Right ventricle myocardium superior (tissue), 1 donor: ENCODE results near the gene TMEM145. TPM values are rescaled to one million over a fixed set of nuclear protein-coding genes. Genes with fewer than 3 reads are reported as not detected.

Experiments
- ATAC-seq: fragments of 200-7000 bp; cut with Tn5 transposase; one replicate; pipeline ENCODE4 v1.9.1; 2020; ENCODE audit warnings: mild to moderate bottlenecking; ENCODE audit not compliant: poor library complexity
- DNase-seq: peaks from one replicate; pipeline ENCODE4 v3.0.0-alpha.2; 2020
- intact Hi-C: fragments of 100-400 bp; cut with DNase I; formaldehyde crosslinking; loops from one replicate; pipeline ENCODE4 v1.11.2; 2022
- total RNA-seq: library from RNA; stranded (reverse); fragmentation: NEBNext Ultra II Directional; extraction: Animal tissue kit (Norgen Biotek cat#: 25700); gene quantifications from one replicate; pipeline ENCODE4 v1.2.1, GENCODE V29; 2021
- donor health status: DM: no; HTN: yes; CAD: no; lungs with severe emphysema.

TMEM145 gene
- total RNA-seq, 1 donor from 2014 or later = 0.11 TPM

DNA sequence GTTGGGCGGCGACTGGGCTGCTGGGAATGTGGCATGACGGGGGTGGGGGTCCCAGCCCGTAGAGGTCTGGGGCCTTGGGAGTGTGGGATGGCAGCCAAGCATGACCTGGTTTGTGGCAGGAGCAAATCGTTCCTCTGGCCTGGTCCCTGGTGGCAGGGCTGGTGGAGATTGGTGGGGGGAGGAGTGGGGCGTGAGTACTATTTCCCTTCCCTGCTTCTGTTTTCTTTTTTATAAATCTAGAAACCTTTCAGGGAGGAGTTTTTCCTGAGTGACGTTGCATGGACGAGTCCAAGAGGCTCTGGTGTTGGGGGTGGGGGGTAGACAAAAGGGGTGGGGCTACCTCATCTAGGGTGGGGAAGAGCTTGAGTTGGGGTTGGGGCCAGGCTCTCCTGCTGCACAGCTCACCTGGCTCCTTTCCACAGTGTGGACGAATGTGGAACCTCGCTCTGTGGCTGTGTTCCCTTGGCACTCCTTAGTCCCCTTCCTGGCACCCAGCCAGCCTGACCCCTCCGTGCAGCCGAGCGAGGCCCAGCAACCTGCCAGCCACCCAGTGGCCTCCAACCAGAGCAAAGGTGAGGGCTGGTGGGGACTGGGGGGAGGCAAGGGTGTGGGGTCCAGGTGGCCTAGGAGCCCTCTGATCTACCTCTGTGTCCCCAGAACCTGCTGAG, 26.6 kb upstream of the TMEM145 start:
- intact Hi-C loops = no loop called here
- DNase-seq = peak; percentile 64
- ATAC-seq = no peak

DNA sequence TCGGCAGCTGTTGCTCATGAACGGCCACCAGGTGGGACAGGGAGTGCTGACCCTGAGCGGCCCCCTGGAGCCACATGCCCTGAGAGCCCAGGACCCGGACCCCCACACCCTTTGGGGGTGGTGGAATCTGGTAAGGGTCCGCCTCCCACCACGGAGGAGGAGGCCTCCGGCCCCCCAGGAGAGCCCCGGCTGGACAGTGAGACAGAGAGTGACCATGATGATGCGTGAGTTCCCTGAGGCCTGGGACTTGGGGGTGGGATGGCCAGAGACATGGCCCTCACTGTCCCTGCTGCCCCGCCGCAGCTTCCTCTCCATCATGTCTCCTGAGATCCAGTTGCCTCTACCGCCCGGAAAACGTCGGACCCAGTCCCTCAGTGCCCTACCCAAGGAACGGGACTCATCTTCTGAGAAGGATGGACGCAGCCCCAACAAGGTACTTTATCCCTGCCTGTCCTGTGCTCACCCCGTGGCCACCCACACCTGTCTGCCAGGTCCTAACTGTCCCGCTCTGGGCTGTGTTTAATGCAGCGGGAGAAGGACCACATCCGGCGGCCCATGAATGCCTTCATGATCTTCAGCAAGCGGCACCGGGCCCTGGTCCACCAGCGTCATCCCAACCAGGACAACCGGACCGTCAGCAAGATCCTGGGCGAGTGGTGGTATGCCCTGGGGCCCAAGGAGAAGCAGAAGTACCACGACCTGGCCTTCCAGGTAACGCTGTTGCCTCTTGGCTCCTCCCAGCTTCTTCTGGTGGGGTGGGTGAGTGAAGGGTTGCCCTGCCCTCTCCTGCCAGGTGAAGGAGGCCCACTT, 25.9 kb upstream of the TMEM145 start:
- DNase-seq (peak; percentile 41), ATAC-seq (no peak)
- intact Hi-C loops = no loop called here

DNA sequence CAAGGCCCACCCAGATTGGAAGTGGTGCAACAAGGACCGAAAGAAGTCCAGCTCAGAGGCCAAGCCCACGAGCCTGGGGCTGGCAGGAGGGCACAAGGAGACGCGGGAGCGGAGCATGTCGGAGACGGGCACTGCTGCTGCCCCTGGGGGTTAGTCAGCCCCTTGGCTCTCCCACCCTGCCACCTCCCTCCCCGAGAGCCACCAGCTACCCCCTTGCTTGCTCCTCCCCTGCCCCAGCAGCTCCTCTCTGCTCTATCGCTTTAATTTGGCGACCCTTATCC, 25.3 kb upstream of the TMEM145 start:
- ATAC-seq (no peak), DNase-seq (no peak)
- intact Hi-C loops = no loop called here

DNA sequence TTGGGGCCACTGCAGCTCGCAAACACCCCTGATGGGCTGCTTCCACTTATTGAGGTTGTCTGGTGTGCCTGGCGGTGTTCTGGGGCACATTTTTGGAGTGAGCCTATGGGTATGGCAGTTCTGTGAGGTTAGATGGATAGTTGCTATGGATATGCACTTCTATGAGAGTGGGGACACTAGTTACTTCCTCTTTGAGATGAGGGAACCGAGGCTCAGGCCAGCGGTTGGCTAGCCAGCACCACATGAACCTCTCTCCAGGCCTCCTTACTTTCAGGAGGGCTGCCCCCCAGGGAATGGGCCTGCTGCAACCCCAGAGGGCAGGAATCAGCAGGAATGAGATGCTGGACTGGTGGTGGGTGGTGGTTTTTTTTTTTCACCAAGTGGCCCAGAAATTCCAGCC, 24.7 kb upstream of the TMEM145 start:
- DNase-seq (no peak), ATAC-seq (no peak)
- intact Hi-C loops = no loop called here

DNA sequence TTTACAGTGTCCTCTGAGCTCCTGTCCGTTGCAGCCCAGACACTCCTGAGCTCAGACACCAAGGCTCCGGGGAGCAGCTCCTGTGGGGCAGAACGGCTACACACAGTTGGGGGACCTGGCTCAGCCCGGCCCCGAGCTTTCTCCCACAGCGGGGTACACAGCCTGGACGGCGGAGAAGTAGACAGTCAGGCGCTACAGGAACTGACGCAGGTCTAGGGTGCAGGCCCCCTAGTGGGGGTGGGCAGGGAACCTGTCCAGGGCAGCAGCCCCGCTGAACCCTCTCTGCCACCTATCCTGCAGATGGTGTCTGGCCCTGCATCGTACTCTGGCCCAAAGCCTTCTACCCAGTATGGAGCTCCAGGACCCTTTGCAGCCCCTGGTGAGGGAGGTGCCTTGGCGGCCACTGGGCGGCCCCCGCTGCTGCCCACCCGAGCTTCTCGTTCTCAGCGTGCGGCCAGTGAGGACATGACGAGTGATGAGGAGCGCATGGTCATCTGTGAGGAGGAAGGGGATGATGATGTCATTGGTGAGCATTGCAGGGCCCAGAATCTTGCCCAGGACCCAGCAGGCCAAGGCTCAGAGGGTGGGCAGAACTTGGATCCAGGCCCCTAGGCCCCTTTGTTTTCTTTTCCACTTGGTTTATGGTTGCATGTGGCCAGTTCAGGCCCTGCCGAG, 24.1 kb upstream of the TMEM145 start:
- ATAC-seq (no peak), DNase-seq (no peak)
- intact Hi-C loops = no loop called here

DNA sequence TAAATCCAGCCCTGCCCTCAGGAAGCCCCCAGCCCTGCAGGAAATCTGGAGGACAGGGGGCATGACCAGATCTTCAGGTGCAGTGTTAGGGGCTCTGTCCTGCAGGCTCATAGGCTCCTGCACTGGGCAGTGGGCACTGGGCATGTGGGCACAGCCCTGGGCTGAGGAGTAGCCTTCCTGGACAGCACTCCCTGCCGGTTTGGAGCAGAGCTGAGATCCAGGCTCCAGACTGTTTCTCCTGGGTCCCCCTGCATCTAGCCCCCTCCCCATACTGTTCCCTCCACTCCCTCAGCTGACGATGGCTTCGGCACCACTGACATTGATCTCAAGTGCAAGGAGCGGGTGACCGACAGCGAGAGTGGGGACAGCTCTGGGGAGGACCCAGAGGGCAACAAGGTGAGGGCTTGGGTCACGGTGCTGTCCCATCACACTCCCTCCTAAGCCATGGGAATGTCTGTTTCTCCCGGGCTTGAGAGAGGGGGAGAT, 23.5 kb upstream of the TMEM145 start:
- DNase-seq (no peak), ATAC-seq (no peak)
- intact Hi-C loops = no loop called here

DNA sequence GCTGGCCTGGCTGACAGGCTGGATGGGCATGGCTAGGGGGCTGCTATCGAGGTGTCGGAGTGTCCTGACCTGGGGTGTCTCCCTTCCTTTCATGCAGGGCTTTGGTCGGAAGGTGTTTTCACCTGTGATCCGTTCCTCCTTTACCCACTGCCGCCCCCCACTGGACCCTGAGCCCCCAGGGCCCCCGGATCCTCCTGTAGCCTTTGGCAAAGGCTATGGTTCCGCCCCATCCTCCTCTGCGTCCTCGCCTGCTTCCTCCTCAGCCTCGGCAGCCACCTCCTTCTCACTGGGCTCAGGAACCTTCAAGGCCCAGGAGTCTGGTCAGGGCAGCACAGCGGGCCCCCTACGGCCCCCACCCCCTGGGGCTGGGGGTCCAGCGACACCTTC, 23.0 kb upstream of the TMEM145 start:
- DNase-seq (no peak), ATAC-seq (no peak)
- intact Hi-C loops = no loop called here

DNA sequence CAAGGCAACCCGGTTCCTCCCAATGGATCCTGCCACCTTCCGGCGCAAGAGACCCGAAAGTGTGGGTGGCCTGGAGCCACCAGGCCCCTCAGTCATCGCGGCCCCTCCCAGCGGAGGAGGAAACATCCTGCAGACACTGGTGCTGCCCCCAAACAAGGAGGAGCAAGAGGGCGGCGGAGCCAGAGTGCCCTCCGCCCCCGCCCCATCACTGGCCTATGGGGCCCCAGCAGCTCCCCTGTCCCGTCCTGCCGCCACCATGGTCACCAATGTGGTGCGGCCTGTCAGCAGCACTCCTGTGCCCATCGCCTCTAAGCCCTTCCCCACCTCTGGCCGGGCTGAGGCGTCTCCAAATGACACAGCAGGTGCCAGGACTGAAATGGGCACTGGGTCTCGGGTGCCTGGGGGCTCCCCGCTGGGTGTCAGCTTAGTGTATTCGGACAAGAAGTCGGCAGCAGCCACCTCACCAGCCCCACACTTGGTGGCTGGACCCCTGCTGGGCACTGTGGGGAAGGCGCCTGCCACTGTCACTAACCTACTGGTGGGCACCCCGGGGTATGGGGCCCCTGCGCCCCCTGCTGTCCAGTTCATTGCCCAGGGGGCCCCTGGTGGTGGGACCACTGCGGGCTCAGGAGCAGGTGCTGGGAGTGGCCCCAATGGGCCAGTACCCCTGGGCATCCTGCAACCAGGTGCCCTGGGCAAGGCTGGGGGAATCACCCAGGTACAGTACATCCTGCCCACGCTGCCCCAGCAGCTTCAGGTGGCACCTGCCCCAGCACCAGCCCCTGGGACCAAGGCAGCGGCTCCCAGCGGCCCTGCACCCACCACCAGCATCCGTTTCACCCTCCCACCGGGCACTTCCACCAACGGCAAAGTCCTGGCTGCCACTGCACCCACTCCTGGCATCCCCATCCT, 22.3 kb upstream of the TMEM145 start:
- intact Hi-C loops = no loop called here
- DNase-seq = no peak
- no peak for ATAC-seq

DNA sequence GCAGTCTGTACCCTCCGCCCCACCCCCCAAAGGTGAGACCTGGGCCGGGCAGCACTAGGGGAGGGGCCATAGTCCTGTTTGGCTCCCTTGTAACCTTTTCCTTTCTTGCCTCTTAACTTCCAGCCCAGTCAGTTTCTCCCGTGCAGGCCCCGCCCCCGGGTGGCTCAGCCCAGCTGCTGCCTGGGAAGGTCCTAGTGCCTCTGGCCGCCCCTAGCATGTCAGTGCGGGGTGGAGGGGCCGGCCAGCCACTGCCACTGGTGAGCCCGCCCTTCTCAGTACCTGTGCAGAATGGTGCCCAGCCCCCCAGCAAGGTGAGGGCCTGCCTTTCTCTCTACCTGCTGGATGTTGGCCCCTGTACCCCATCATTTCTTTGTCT, 21.7 kb upstream of the TMEM145 start:
- no peak for DNase-seq

DNA sequence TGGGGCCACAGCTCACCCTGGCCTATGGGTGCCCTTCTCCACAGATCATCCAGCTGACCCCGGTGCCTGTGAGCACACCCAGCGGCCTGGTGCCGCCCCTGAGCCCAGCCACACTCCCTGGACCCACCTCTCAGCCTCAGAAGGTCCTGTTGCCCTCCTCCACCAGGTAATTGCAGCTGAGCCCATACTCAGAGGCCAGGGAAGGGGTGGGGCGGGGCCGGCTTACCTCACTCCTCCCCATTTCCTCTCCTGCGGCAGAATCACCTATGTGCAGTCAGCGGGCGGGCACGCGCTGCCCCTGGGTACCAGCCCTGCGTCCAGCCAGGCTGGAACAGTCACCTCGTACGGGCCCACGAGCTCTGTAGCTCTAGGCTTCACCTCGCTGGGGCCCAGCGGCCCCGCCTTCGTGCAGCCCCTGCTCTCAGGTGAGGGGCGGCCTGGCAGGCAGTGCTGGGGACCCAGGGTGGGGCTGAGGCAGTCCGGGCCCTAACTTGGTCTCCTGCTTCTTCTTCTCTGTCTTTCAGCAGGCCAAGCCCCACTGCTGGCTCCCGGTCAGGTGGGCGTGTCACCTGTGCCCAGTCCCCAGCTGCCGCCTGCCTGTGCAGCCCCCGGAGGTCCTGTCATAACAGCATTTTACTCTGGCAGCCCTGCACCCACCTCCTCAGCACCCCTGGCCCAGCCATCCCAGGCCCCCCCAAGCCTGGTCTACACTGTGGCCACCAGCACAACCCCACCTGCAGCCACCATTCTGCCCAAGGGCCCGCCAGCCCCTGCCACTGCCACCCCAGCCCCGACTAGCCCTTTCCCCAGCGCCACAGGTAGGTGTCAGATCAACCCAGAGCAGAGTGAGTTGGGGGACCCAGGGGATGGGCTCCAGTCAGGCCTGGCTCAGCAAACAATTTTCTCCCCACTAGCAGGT, 20.8 kb upstream of the TMEM145 start:
- intact Hi-C loops = no loop called here
- no peak for DNase-seq
- no peak for ATAC-seq

More for the DNA sequence above, 21.7 kb upstream of the TMEM145 start:
- intact Hi-C loops = no loop called here
- ATAC-seq = no peak

DNA sequence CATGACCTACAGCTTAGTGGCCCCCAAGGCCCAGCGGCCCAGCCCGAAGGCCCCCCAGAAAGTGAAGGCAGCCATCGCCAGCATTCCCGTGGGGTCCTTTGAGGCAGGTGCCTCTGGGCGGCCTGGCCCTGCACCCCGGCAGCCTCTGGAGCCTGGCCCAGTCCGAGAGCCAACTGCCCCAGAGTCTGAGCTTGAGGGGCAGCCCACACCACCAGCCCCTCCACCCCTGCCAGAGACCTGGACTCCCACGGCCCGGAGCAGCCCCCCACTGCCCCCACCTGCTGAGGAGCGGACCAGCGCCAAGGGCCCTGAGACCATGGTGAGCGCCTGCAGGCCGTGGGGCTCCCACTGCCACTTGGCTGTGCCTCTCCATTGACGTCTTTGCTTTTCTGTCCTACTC, 20.1 kb upstream of the TMEM145 start:
- DNase-seq = no peak
- intact Hi-C loops = no loop called here

DNA sequence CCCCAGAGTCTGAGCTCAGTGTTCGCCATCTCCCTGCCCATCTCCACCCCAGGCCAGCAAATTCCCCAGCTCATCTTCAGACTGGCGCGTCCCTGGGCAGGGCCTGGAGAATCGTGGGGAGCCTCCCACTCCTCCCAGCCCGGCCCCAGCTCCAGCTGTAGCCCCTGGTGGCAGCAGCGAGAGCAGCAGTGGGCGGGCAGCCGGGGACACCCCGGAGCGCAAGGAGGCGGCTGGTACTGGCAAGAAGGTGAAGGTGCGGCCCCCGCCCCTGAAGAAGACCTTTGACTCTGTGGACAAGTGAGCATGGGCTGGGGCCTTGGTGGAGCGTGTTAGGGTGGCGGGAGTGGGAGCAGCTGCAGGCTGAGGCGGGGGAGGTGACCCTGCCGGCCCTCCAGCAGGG, 19.6 kb upstream of the TMEM145 start:
- no peak for DNase-seq
- intact Hi-C loops = no loop called here
- no peak for ATAC-seq

More for the DNA sequence above, 20.1 kb upstream of the TMEM145 start:
- ATAC-seq = no peak

DNA sequence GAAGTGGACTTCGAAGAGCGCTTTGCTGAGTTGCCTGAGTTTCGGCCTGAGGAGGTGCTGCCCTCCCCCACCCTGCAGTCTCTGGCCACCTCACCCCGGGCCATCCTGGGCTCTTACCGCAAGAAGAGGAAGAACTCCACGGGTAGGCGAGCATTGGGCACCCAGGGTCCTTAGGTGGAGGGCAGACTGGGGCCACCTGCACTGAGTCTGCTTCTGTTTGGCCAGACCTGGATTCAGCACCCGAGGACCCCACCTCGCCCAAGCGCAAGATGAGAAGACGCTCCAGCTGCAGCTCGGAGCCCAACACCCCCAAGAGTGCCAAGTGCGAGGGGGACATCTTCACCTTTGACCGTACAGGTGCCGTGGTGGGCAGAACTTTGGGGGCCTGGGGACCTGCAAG, 19.2 kb upstream of the TMEM145 start:
- no peak for ATAC-seq
- intact Hi-C loops = no loop called here
- DNase-seq = no peak

DNA sequence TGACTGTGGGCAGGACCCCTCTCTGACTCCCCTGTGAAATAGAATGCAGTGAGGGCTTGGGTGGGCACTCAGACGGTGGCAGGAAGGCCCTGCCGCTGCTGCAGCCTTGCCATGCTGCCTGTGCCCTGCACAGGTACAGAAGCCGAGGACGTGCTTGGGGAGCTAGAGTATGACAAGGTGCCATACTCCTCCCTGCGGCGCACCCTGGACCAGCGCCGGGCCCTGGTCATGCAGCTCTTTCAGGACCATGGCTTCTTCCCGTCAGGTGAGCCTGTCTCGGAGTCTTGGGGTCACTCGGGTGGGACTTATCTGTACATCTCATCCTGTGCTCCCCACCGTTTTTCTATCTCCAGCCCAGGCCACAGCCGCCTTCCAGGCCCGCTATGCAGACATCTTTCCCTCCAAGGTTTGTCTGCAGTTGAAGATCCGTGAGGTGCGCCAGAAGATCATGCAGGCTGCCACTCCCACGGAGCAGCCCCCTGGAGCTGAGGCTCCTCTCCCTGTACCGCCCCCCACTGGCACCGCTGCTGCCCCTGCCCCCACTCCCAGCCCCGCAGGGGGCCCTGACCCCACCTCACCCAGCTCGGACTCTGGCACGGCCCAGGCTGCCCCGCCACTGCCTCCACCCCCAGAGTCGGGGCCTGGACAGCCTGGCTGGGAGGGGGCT, 18.5 kb upstream of the TMEM145 start:
- intact Hi-C loops = no loop called here
- no peak for ATAC-seq

DNA sequence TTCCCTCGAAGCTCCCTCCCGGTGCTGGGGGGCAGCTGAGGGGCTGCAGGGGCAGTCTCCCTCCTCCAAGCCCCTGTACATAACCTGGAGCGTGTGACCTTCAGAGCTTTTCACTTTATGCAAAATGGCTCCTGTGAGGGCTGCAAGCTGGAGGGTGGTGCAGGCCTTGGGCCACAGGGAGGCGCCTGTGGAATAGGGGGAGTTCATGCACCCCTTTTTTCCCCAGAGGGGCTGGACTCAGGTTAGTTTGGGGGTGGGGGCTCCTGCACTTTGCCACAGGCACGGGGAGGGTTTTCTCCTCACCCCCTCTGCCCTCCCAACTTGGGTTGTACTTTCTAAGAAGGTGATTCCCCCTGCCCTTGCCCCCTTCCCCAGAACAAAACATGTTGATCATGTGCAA, 17.8 kb upstream of the TMEM145 start:
- DNase-seq (no peak), ATAC-seq (no peak)
- intact Hi-C loops = no loop called here

More for the DNA sequence above, 18.5 kb upstream of the TMEM145 start:
- DNase-seq = no peak

DNA sequence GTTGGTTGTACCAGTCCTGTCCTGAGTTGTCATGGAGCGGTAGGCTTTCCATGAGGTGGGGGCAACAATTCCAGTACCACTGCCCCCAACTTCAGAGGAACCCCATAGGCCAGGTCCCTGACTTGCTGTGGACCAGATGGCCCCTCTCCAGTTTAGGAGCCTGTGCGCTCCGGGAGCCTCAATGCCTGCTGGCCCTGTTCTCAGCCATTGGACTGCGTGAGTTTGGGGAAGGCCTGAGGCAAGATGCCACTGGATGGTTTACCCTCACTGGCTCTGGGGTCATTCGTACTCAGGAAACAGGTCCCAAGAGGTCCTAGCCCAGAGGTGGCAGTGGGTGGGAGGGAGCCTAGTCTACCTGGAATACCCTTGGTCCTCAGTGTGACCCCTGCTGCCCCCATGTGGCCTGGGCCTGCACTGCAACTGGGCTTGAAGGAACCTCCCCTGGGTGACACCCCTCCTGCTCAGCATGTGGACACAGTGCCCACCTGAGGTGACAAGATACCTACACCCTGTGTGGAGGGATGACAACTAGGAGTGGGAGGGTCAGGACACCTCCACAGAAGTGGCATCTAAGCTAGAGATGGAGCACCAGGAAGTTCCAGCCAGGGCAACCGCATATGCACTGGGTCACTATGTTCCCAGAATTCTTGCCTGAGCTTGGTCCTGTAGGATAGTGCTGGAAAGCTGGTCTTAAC, 17.1 kb upstream of the TMEM145 start:
- DNase-seq = peak; percentile 91
- peak; percentile 86 for ATAC-seq
- intact Hi-C loops = no loop called here

DNA sequence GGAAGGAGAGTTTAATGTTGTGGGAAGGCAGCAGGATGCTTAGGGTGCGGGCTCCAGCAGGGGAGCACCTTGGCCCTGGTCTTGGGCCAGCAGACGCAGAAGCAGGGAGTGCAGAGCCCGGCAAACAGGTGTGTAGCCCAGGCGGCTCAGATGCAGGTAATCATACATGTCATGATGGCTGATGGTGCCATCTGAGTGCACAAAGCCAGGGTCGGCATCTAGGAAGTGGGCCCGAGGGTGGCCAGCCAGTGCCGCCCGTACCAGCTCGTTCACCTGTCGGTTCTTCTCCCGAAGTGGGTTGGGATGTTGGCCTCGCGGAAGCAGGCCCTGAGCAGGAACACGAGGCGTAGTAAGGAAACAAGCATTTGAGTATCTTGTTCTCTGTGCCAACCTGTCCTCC, 16.1 kb upstream of the TMEM145 start:
- intact Hi-C loops = no loop called here
- ATAC-seq (no peak), DNase-seq (no peak)
